ENCODE measurements around the gene VAC14. TPM values are rescaled to one million over a fixed set of nuclear protein-coding genes. Genes with fewer than 3 reads are reported as not detected.
"Not testable (repeated sequence)": the region's sequence is repeated elsewhere in the genome, so short reads cannot be mapped to it uniquely, and the experiment has no call there.

Gene VAC14
- polyA plus RNA-seq, 3 donors: 20.7 to 49.4 (median 31.1) TPM

- no peaks in the 10 kb centered on the region for H3K9me3 ChIP-seq (replicated peaks in 1 of 2; ENCODE audit: control insufficient read depth in 1 of 2, insufficient read depth in 1 of 2, low read length in 2 of 2)
- Mint-ChIP-seq H3K27me3 (ENCODE audit: low read depth in 3 of 3) (peaks cover 3 to 5% (median 5%) of the 10 kb centered on the region in 3 donors), H3K4me3 (no peak overlapping the region), H3K27ac (no peak overlapping the region), H3K4me1 (no peaks in the 10 kb centered on the region), H3K36me3 (no peaks in the 10 kb centered on the region), H3K9me3 (peaks cover 0 to 3% (median 0%) of the 10 kb centered on the region in 7 donors)
- H2AFZ ChIP-seq (ENCODE audit: insufficient read depth, low read depth, low read length, poor library complexity, severe bottlenecking): no peak overlapping the region
- H4K20me1 ChIP-seq (ENCODE audit: insufficient read depth, low read length): no peaks in the 10 kb centered on the region
- no peak for DNase-seq
- H3K4me2 ChIP-seq (replicated peaks; ENCODE audit: extremely low read depth, low read length, poor library complexity, severe bottlenecking): no peak overlapping the region
- no peak overlapping the region for H3K27ac ChIP-seq (ENCODE audit: low read depth in 1 of 2, low read length in 2 of 2)
- no peak overlapping the region for H3K4me3 ChIP-seq (replicated peaks in 1 of 3; ENCODE audit: low read depth in 2 of 3, low read length in 3 of 3)
- intact Hi-C loops (cut with micrococcal nuclease): no loop called here
- 89% methylated on average over 7 of the region's 10 CpGs for WGBS (ENCODE audit: insufficient coverage)
- no peak overlapping the region for H3K9ac ChIP-seq (ENCODE audit: insufficient read depth, low read length, poor library complexity, severe bottlenecking)
- no peak for TF ChIP-seq CTCF (IDR thresholded peaks at IDR 0.05)
- no peaks in the 10 kb centered on the region for H3K79me2 ChIP-seq (ENCODE audit: insufficient read depth, low read length)
- no peaks in the 10 kb centered on the region for H3K4me1 ChIP-seq (ENCODE audit: control insufficient read depth in 1 of 2, insufficient read depth in 2 of 2, low read length in 2 of 2)
- no peaks in the 10 kb centered on the region for H3K27me3 ChIP-seq (ENCODE audit: control insufficient read depth in 2 of 2, insufficient read depth in 2 of 2, low read length in 2 of 2)
- H3K36me3 ChIP-seq (replicated peaks in 1 of 2; ENCODE audit: control insufficient read depth in 1 of 2, insufficient read depth in 2 of 2, low read length in 2 of 2): no peaks in the 10 kb centered on the region
Observed at GRCh38 chr16:70644763-70645597, 156.0 kb downstream of the VAC14 start.

GRCh38 chr16:70643264-70643663 is 157.7 kb downstream of the VAC14 start:
- intact Hi-C loops (cut with micrococcal nuclease): not testable (repeated sequence)

More at GRCh38 chr16:70643264-70643663, 157.7 kb downstream of the VAC14 start:
- not testable (repeated sequence) for H3K9me3 Mint-ChIP-seq; H3K4me1 Mint-ChIP-seq; H3K27me3 ChIP-seq (ENCODE audit: control insufficient read depth in 2 of 2, insufficient read depth in 2 of 2, low read length in 2 of 2); H3K9me3 ChIP-seq (replicated peaks in 1 of 2; ENCODE audit: control insufficient read depth in 1 of 2, insufficient read depth in 1 of 2, low read length in 2 of 2); H3K4me2 ChIP-seq (replicated peaks; ENCODE audit: extremely low read depth, low read length, poor library complexity, severe bottlenecking); DNase-seq; H3K4me1 ChIP-seq (ENCODE audit: control insufficient read depth in 1 of 2, insufficient read depth in 2 of 2, low read length in 2 of 2); H2AFZ ChIP-seq (ENCODE audit: insufficient read depth, low read depth, low read length, poor library complexity, severe bottlenecking); H4K20me1 ChIP-seq (ENCODE audit: insufficient read depth, low read length); H3K27me3 Mint-ChIP-seq (ENCODE audit: low read depth in 3 of 3); H3K27ac Mint-ChIP-seq; H3K9ac ChIP-seq (ENCODE audit: insufficient read depth, low read length, poor library complexity, severe bottlenecking); H3K79me2 ChIP-seq (ENCODE audit: insufficient read depth, low read length); H3K27ac ChIP-seq (ENCODE audit: low read depth in 1 of 2, low read length in 2 of 2); H3K36me3 Mint-ChIP-seq; H3K36me3 ChIP-seq (replicated peaks in 1 of 2; ENCODE audit: control insufficient read depth in 1 of 2, insufficient read depth in 2 of 2, low read length in 2 of 2); H3K4me3 Mint-ChIP-seq; H3K4me3 ChIP-seq (replicated peaks in 1 of 3; ENCODE audit: low read depth in 2 of 3, low read length in 3 of 3)
- 95% methylated on average over 4 of the region's 7 CpGs for WGBS (ENCODE audit: insufficient coverage)
